VCaP (cell line): ENCODE results near the gene CHMP6.

ENCODE experiments used
- H3K27ac ChIP-seq: fragments of 450-650 bp; 2 replicates; pipeline ENCODE4 v1.5.1; 2017
- CTCF ChIP-seq: fragments of 450-650 bp; conservative IDR thresholded peaks from 2 replicates; pipeline ENCODE4 v1.5.1; 2017; ENCODE audit warnings: mild to moderate bottlenecking, moderate library complexity

The CHMP6 gene

GRCh38 chr17:80999536-81000333 is 8.1 kb downstream of the CHMP6 start:
- no peak for TF ChIP-seq CTCF

GRCh38 chr17:81000334-81000630 is 8.6 kb downstream of the CHMP6 start:
- H3K27ac ChIP-seq: no peak overlapping the region
- TF ChIP-seq CTCF: no peak

More at GRCh38 chr17:80999536-81000333, 8.1 kb downstream of the CHMP6 start:
- no peak overlapping the region for H3K27ac ChIP-seq

GRCh38 chr17:81000631-81001357 is 9.2 kb downstream of the CHMP6 start:
- no peak overlapping the region for H3K27ac ChIP-seq
- TF ChIP-seq CTCF: no peak

- TF ChIP-seq CTCF: no peak
Measured at GRCh38 chr17:81002013-81002384, 10.4 kb downstream of the CHMP6 start.

GRCh38 chr17:81002409-81003361 is 11.0 kb downstream of the CHMP6 start:
- no peak for TF ChIP-seq CTCF
- H3K27ac ChIP-seq: no peak overlapping the region

More at GRCh38 chr17:81002013-81002384, 10.4 kb downstream of the CHMP6 start:
- no peak overlapping the region for H3K27ac ChIP-seq

- no peak for TF ChIP-seq CTCF
- H3K27ac ChIP-seq: no peak overlapping the region
Measured at GRCh38 chr17:81003711-81004475, 12.3 kb downstream of the CHMP6 start.
